Forelimb muscle (tissue), 1 donor: ENCODE results near the gene LRP1B. TPM values are rescaled to one million over a fixed set of nuclear protein-coding genes. Genes with fewer than 3 reads are reported as not detected.

Experiments
- DNase-seq: peaks from one replicate; pipeline ENCODE4 v3.0.0-alpha.2; 2013; ENCODE audit warnings: low read depth
- polyA plus RNA-seq: library from polyadenylated mRNA; unstranded; fragments of 120-200 nt; gene quantifications from one replicate; pipeline ENCODE4 v1.2.1, GENCODE V29; 2013; ENCODE audit not compliant: insufficient read length

Gene LRP1B
- polyA plus RNA-seq, 1 donor: 2.2 TPM

GRCh38 chr2:141770530-141770929 is 360.3 kb downstream of the LRP1B start:
- DNase-seq: no peak

GRCh38 chr2:141767691-141768090 is 363.1 kb downstream of the LRP1B start:
- no peak for DNase-seq

- DNase-seq: no peak
Measured at GRCh38 chr2:141767051-141767450, 363.8 kb downstream of the LRP1B start.

- DNase-seq: no peak
Measured at GRCh38 chr2:141766225-141766624, 364.6 kb downstream of the LRP1B start.

- no peak for DNase-seq
Measured at GRCh38 chr2:141748616-141749015, 382.2 kb downstream of the LRP1B start.

GRCh38 chr2:141741652-141742051 is 389.2 kb downstream of the LRP1B start:
- DNase-seq: no peak

GRCh38 chr2:141737492-141738255 is 393.1 kb downstream of the LRP1B start:
- no peak for DNase-seq

- no peak for DNase-seq
Measured at GRCh38 chr2:141736466-141736865, 394.4 kb downstream of the LRP1B start.

GRCh38 chr2:141728886-141729285 is 401.9 kb downstream of the LRP1B start:
- no peak for DNase-seq

GRCh38 chr2:141728142-141728541 is 402.7 kb downstream of the LRP1B start:
- DNase-seq: no peak

GRCh38 chr2:141724426-141724825 is 406.4 kb downstream of the LRP1B start:
- no peak for DNase-seq

GRCh38 chr2:141723814-141724213 is 407.0 kb downstream of the LRP1B start:
- no peak for DNase-seq

- no peak for DNase-seq
Measured at GRCh38 chr2:141720476-141720875, 410.3 kb downstream of the LRP1B start.

GRCh38 chr2:141714496-141714895 is 416.3 kb downstream of the LRP1B start:
- no peak for DNase-seq

GRCh38 chr2:141711627-141712026 is 419.2 kb downstream of the LRP1B start:
- DNase-seq: no peak

GRCh38 chr2:141710589-141711239 is 420.1 kb downstream of the LRP1B start:
- no peak for DNase-seq

GRCh38 chr2:141709756-141710155 is 421.1 kb downstream of the LRP1B start:
- DNase-seq: no peak

- DNase-seq: no peak
Measured at GRCh38 chr2:141707486-141707885, 423.3 kb downstream of the LRP1B start.

GRCh38 chr2:141704541-141704940 is 426.3 kb downstream of the LRP1B start:
- no peak for DNase-seq

GRCh38 chr2:141703501-141703900 is 427.3 kb downstream of the LRP1B start:
- no peak for DNase-seq

- no peak for DNase-seq
Measured at GRCh38 chr2:141701618-141702017, 429.2 kb downstream of the LRP1B start.

- no peak for DNase-seq
Measured at GRCh38 chr2:141699573-141699972, 431.2 kb downstream of the LRP1B start.

GRCh38 chr2:141698500-141698899 is 432.3 kb downstream of the LRP1B start:
- DNase-seq: no peak
